Measurements from ENCODE around the gene HOXB3.
A peak's percentile ranks its signal among the peaks of the same experiment; 100 is the strongest.

Gene HOXB3

DNA sequence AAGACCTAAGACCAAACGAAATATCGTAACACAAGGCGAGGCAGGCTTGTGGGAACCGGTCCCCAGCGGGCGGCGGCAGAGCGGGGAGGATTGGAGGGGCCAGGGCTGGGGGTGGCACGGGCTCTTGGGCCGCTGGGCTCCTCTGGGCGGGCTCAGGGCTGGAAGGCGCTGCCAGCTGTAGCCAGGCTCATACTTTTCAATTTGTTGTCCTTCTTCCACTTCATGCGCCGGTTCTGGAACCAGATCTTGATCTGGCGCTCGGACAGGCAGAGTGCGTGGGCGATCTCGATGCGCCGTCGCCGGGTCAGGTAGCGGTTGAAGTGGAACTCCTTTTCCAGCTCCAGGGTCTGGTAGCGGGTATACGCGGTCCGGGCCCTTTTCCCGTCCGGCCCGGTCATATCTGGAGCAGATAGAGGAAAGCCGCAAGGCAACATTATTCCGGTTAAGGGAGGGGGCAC is 2.0 kb upstream of the HOXB3 start:
- no peaks in the 10 kb centered on the region for H3K36me3 Mint-ChIP-seq (ENCODE audit: low read depth)
- H3K9me3 Mint-ChIP-seq = no peaks in the 10 kb centered on the region
- H3K4me3 Mint-ChIP-seq = peak overlapping the region; percentile 33
- DNase-seq = no peak
- H3K27me3 Mint-ChIP-seq = peaks cover 98% of the 10 kb centered on the region
- peaks cover 41% of the 10 kb centered on the region for H3K4me1 Mint-ChIP-seq (ENCODE audit: low read depth)
- no peak overlapping the region for H3K27ac Mint-ChIP-seq

DNA sequence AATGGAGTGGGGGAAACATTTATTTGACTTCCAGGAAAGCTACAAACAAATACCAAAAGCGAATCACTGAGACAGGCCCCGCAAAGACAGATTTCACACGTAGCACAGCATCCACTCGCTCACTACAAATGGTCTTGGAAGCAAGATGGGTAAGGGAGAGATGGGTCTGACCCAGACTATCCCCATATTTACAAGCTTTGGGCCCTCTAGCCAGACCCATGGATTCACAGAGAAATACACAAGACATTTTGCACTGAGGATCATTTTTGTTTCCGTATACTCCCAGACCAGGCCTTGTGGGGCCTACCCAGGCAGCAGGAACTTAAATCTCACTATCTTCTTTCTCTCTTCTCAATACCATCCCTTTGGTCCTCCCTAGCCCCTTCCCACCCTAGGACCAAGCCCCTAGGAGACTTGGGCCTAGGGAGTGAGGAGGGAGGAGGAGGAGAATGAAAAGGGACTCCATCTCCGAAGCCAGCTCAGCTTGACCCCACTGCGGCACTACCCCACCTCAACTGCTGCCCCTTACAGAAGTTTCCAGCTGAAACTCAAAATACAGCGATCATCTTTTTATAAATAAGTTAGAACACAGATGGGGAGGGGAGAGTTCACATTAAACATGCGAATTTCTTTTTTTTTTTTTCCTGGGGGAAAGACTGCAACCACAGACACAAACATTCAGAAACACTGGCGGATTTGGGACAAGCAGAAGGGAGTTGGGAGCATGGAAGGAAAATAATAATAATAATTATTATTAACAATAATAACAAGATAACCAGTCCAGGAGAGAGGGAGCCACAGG is 1.4 kb upstream of the HOXB3 start:
- no peak for DNase-seq
- Mint-ChIP-seq H3K9me3 (no peaks in the 10 kb centered on the region), H3K27me3 (peaks cover 98% of the 10 kb centered on the region), H3K4me1 (ENCODE audit: low read depth) (peaks cover 38% of the 10 kb centered on the region), H3K36me3 (ENCODE audit: low read depth) (no peaks in the 10 kb centered on the region), H3K27ac (no peak overlapping the region), H3K4me3 (no peak overlapping the region)

DNA sequence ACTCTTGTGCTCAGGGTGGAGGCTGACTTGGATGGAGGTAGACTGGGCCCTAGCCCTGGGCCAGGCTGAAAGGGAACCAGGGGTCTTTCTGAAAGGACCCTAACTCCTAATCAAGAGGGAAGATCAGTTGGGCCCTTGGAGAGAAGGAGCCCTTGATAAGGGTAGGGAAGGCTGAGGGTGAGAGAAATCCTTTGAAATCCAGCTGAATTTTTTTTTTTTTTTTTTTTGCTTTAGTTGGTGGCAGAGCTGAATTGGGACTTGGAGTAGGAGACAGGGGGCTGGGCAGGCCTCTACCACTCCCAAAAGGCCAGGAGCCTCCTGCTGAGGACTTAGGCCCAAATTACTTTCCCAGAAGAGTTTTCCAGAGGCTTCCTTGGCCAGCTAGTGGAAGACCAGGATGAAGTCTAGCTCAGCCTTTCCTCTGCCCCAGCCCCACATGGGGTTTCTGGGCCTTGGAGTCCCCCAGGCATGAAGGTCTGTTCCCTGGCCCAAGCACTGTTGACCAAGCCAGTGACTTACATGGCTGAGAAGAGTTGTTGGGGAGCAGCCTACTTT is 643 bp upstream of the HOXB3 start:
- H3K27me3 Mint-ChIP-seq = peaks cover 99% of the 10 kb centered on the region
- no peaks in the 10 kb centered on the region for H3K9me3 Mint-ChIP-seq
- no peak overlapping the region for H3K4me3 Mint-ChIP-seq
- H3K36me3 Mint-ChIP-seq (ENCODE audit: low read depth) = no peaks in the 10 kb centered on the region
- no peak overlapping the region for H3K27ac Mint-ChIP-seq
- H3K4me1 Mint-ChIP-seq (ENCODE audit: low read depth) = peaks cover 41% of the 10 kb centered on the region
- no peak for DNase-seq

GRCh38 chr17:48589060-48589830 is 796 bp downstream of the HOXB3 start:
- Mint-ChIP-seq H3K27ac (no peak overlapping the region), H3K4me3 (no peak overlapping the region), H3K9me3 (no peaks in the 10 kb centered on the region), H3K36me3 (ENCODE audit: low read depth) (peaks cover 2% of the 10 kb centered on the region), H3K4me1 (ENCODE audit: low read depth) (peaks cover 49% of the 10 kb centered on the region), H3K27me3 (peaks cover 99% of the 10 kb centered on the region)
- no peak for DNase-seq

DNA sequence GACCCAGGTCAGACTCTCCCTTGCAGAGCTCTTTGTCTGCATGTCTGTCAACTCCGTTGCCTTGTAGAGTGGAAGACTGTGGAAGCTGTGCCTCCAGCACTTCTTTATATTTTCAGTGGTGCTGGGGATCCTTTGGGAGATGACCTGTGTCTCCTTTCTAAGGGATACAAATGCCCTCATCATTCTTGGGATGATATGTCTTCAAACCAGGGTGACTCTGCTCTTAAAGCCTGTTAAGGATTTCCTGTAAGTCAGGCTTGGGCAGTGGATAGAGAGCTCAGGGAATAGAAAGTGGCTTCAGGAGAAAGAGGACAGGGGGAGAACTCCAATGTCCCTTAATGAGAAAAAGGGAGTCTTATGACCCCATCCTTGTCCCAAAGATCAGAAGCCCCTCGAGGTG is 1.5 kb downstream of the HOXB3 start:
- Mint-ChIP-seq H3K4me1 (ENCODE audit: low read depth) (peaks cover 43% of the 10 kb centered on the region), H3K9me3 (no peaks in the 10 kb centered on the region), H3K27me3 (peaks cover 99% of the 10 kb centered on the region), H3K27ac (no peak overlapping the region), H3K4me3 (no peak overlapping the region), H3K36me3 (ENCODE audit: low read depth) (peaks cover 2% of the 10 kb centered on the region)
- no peak for DNase-seq

DNA sequence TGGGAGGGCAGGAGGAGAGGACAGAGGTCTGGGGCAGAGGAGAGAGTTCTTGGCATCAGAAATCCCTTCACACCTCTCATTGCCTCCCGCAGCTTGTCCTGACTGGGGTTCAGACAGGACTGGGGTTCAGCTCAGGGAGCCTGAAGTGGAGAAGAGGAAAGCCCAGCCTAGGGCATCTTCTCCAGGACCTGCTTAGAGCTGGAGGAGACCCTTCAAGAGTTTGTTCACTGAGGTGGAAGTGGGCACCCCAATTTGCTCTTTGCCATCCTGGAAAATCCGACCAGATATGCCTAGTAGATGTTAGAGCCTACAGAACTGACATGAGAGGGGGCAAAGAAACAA is 2.0 kb downstream of the HOXB3 start:
- peaks cover 2% of the 10 kb centered on the region for H3K36me3 Mint-ChIP-seq (ENCODE audit: low read depth)
- peaks cover 99% of the 10 kb centered on the region for H3K27me3 Mint-ChIP-seq
- H3K9me3 Mint-ChIP-seq = no peaks in the 10 kb centered on the region
- H3K4me3 Mint-ChIP-seq = no peak overlapping the region
- no peak overlapping the region for H3K27ac Mint-ChIP-seq
- DNase-seq = no peak
- H3K4me1 Mint-ChIP-seq (ENCODE audit: low read depth) = peaks cover 38% of the 10 kb centered on the region

GRCh38 chr17:48587276-48588073 is 2.6 kb downstream of the HOXB3 start:
- Mint-ChIP-seq H3K9me3 (no peaks in the 10 kb centered on the region), H3K27me3 (peaks cover 99% of the 10 kb centered on the region), H3K27ac (no peak overlapping the region), H3K4me1 (ENCODE audit: low read depth) (peaks cover 35% of the 10 kb centered on the region), H3K4me3 (no peak overlapping the region), H3K36me3 (ENCODE audit: low read depth) (peaks cover 2% of the 10 kb centered on the region)
- DNase-seq = no peak

- Mint-ChIP-seq H3K4me1 (ENCODE audit: low read depth) (peaks cover 35% of the 10 kb centered on the region), H3K9me3 (no peaks in the 10 kb centered on the region), H3K4me3 (peak overlapping the region; percentile 85), H3K27me3 (peaks cover 98% of the 10 kb centered on the region), H3K36me3 (ENCODE audit: low read depth) (peaks cover 2% of the 10 kb centered on the region), H3K27ac (no peak overlapping the region)
- DNase-seq = peak; percentile 51
Observed at GRCh38 chr17:48586355-48587258, 3.4 kb downstream of the HOXB3 start.

GRCh38 chr17:48584223-48584741 is 5.8 kb downstream of the HOXB3 start:
- H3K27ac Mint-ChIP-seq = no peak overlapping the region
- H3K4me1 Mint-ChIP-seq (ENCODE audit: low read depth) = peaks cover 46% of the 10 kb centered on the region
- peaks cover 98% of the 10 kb centered on the region for H3K27me3 Mint-ChIP-seq
- DNase-seq = no peak
- peaks cover 2% of the 10 kb centered on the region for H3K36me3 Mint-ChIP-seq (ENCODE audit: low read depth)
- H3K9me3 Mint-ChIP-seq = no peaks in the 10 kb centered on the region
- H3K4me3 Mint-ChIP-seq = no peak overlapping the region

GRCh38 chr17:48583708-48584222 is 6.3 kb downstream of the HOXB3 start:
- peaks cover 98% of the 10 kb centered on the region for H3K27me3 Mint-ChIP-seq
- no peak overlapping the region for H3K4me3 Mint-ChIP-seq
- H3K4me1 Mint-ChIP-seq (ENCODE audit: low read depth) = peaks cover 51% of the 10 kb centered on the region
- H3K9me3 Mint-ChIP-seq = no peaks in the 10 kb centered on the region
- H3K36me3 Mint-ChIP-seq (ENCODE audit: low read depth) = peaks cover 2% of the 10 kb centered on the region
- DNase-seq = no peak
- no peak overlapping the region for H3K27ac Mint-ChIP-seq

GRCh38 chr17:48582750-48583069 is 7.3 kb downstream of the HOXB3 start:
- Mint-ChIP-seq H3K27me3 (peaks cover 93% of the 10 kb centered on the region), H3K36me3 (ENCODE audit: low read depth) (peaks cover 2% of the 10 kb centered on the region), H3K4me1 (ENCODE audit: low read depth) (peaks cover 55% of the 10 kb centered on the region), H3K4me3 (peak overlapping the region; percentile 57), H3K27ac (no peak overlapping the region), H3K9me3 (no peaks in the 10 kb centered on the region)
- no peak for DNase-seq

- Mint-ChIP-seq H3K36me3 (ENCODE audit: low read depth) (no peaks in the 10 kb centered on the region), H3K9me3 (no peaks in the 10 kb centered on the region), H3K4me1 (ENCODE audit: low read depth) (peaks cover 52% of the 10 kb centered on the region), H3K4me3 (peak overlapping the region; percentile 11), H3K27ac (no peak overlapping the region), H3K27me3 (peaks cover 82% of the 10 kb centered on the region)
- DNase-seq = no peak
Observed at GRCh38 chr17:48579760-48580554, 10.1 kb downstream of the HOXB3 start.

DNA sequence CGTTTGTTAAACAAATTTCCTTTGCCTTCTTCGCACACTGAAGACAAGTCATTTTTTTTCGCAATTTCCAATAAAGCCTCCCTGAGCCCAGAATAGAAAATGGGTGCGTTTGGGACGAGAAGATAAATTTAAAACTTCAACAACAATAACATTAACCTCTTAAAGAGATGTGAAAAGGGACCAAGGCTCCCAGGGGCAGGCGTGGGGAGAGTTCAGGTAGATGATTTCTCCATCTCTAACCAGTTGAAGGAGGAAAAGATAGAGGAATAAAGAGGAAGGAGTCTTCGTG is 10.6 kb downstream of the HOXB3 start:
- Mint-ChIP-seq H3K9me3 (no peaks in the 10 kb centered on the region), H3K4me3 (peak overlapping the region; percentile 83), H3K27me3 (peaks cover 78% of the 10 kb centered on the region), H3K27ac (no peak overlapping the region), H3K36me3 (ENCODE audit: low read depth) (no peaks in the 10 kb centered on the region), H3K4me1 (ENCODE audit: low read depth) (peaks cover 50% of the 10 kb centered on the region)
- no peak for DNase-seq
